A673 (cell line): ENCODE results near the gene HOXC6. TPM values are rescaled to one million over a fixed set of nuclear protein-coding genes. Genes with fewer than 3 reads are reported as not detected.
A peak's percentile ranks its signal among the peaks of the same experiment; 100 is the strongest.

Source experiments
- BruUV-seq: library from RNA; stranded (reverse); fragments of 400-500 nt; replicated peaks from 2 replicates; lab custom pipeline; 2021; lab: Mats Ljungman, UMichigan
- CTCF ChIA-PET: fragments of 300-600 bp; sonication (Branson Sonifier 250); formaldehyde crosslinking; loops from one replicate; lab custom pipeline; 2022; ENCODE audit warnings: antibody characterized with exemption; lab: Charles Lee
- POLR2A ChIA-PET: fragments of 300-600 bp; sonication (Branson Sonifier 250); formaldehyde crosslinking; loops from one replicate; lab custom pipeline; 2022; ENCODE audit warnings: antibody characterized with exemption; ENCODE audit not compliant: low non-redundant PET; lab: Charles Lee
- DNase-seq: peaks from one replicate; pipeline ENCODE4 v3.0.0-alpha.2; 2015; ENCODE audit warnings: low spot score
- H3K27ac ChIP-seq: fragments of 200-600 bp; sonication (generic); 2 replicates; pipeline ENCODE4 v1.5.1; 2016; ENCODE audit warnings: mixed run types, low read depth, mild to moderate bottlenecking, mixed read lengths, antibody characterized with exemption, low read length; ENCODE audit not compliant: poor library complexity, severe bottlenecking
- H3K27me3 ChIP-seq: fragments of 200-600 bp; sonication (generic); replicated peaks from 2 replicates; pipeline ENCODE4 v1.6.1; 2017; ENCODE audit warnings: mixed run types, low read depth, mild to moderate bottlenecking, mixed read lengths, antibody characterized with exemption, low read length; ENCODE audit not compliant: insufficient read depth, poor library complexity
- H3K36me3 ChIP-seq: fragments of 200-600 bp; sonication (generic); 2 replicates; pipeline ENCODE4 v1.6.1; 2016; ENCODE audit warnings: mixed run types, mild to moderate bottlenecking, mixed read lengths, antibody characterized with exemption, low read length; ENCODE audit not compliant: insufficient read depth, poor library complexity, severe bottlenecking
- H3K4me1 ChIP-seq: fragments of 200-600 bp; sonication (generic); 2 replicates; pipeline ENCODE4 v1.6.1; 2017; ENCODE audit warnings: mixed run types, mild to moderate bottlenecking, mixed read lengths, antibody characterized with exemption, low read length; ENCODE audit not compliant: insufficient read depth, poor library complexity, severe bottlenecking
- H3K4me3 ChIP-seq: fragments of 200-600 bp; sonication (generic); 2 replicates; pipeline ENCODE4 v1.5.1; 2016; ENCODE audit warnings: low read depth, mixed run types, mild to moderate bottlenecking, mixed read lengths, low read length; ENCODE audit not compliant: poor library complexity, severe bottlenecking
- H3K9me3 ChIP-seq: fragments of 200-600 bp; sonication (generic); 2 replicates; pipeline ENCODE4 v1.6.1; 2016; ENCODE audit warnings: mixed run types, low read depth, mild to moderate bottlenecking, mixed read lengths, antibody characterized with exemption, low read length; ENCODE audit not compliant: poor library complexity, severe bottlenecking
- CTCF ChIP-seq: fragments of 300-800, 200-600 bp; sonication (generic); conservative IDR thresholded peaks from 2 replicates; pipeline ENCODE4 v1.5.1; 2017; ENCODE audit warnings: low read depth, mild to moderate bottlenecking, antibody characterized with exemption, low read length, moderate library complexity, mixed read lengths
- EZH2 ChIP-seq: fragments of 200-600 bp; sonication (generic); IDR thresholded peaks from 2 replicates; pipeline ENCODE4 v1.6.1; 2017; ENCODE audit warnings: borderline replicate concordance, low read depth, mild to moderate bottlenecking, mixed read lengths, antibody characterized with exemption, low read length; ENCODE audit not compliant: poor library complexity, severe bottlenecking
- intact Hi-C: fragments of 100-400 bp; cut with micrococcal nuclease; formaldehyde crosslinking; loops from one replicate; pipeline ENCODE4 v1.10.0; 2022; ENCODE audit not compliant: unreplicated experiment
- total RNA-seq: library from RNA; stranded (reverse); gene quantifications from 2 replicates; pipeline ENCODE4 v1.2.3, GENCODE V29; 2021

HOXC6 gene
- total RNA-seq, 1 experiment from 2014 or later, result 20.8 TPM

- TF ChIP-seq CTCF, result no peak
- TF ChIP-seq EZH2, result no peak
- intact Hi-C loops, result loop anchor here (2.0 to 5.0 kb wide), 2 partner anchors 105 to 159 kb away; no protein-coding TSS in a partner anchor
- Histone ChIP-seq H3K36me3 (peaks cover 13% of the 10 kb centered on the region), H3K27ac (no peak overlapping the region), H3K4me3 (no peak overlapping the region), H3K4me1 (peaks cover 44% of the 10 kb centered on the region), H3K27me3 (no peaks in the 10 kb centered on the region), H3K9me3 (no peaks in the 10 kb centered on the region)
- no TSS peak for BruUV-seq
- DNase-seq, result no peak
- POLR2A ChIA-PET, result no interaction called here
- CTCF ChIA-PET, result interaction anchor here (0.5 to 2.2 kb wide), 15 partner anchors 15 to 1022 kb away, joined by 3 to 22 read pairs (median 5); partner anchors contain the start of gene HOXC10
Measured at GRCh38 chr12:54032086-54032619, 3.9 kb downstream of the HOXC6 start.

DNA sequence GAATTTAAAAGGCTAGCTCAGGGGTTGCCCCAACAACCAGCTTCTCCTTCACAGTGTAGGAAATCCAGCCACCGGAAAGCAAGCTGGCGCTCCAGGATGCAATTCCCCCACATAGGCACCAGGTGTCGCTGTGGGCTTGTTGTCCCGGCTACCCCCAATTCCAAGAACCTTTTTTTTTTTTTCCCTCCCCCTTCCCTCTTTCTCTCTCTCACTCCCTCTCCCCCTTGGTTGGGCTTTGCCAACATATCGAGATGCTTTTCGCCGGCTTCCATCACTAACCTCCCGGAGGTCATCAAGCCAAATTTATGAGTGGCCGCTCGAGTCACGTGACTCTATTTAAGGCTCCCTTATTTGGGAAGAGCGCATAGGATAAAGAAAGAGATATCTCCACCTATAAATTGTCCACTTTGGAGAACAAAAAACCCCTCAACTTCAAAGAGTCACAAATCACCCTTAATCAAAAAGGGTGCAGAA, 4.4 kb downstream of the HOXC6 start, which contains the start of gene HOXC5:
HOXC5 (plus strand) TSS at position 424 of the 474 bp plus-strand sequence. CDS start 73 bp downstream, outside the sequence.
- Histone ChIP-seq H3K27me3 (no peaks in the 10 kb centered on the region), H3K9me3 (no peaks in the 10 kb centered on the region), H3K36me3 (peaks cover 13% of the 10 kb centered on the region), H3K4me3 (peak within 1 kb of the TSS; percentile 43), H3K4me1 (peaks cover 43% of the 10 kb centered on the region), H3K27ac (no peak within 1 kb of the TSS)
- ChIA-PET POLR2A (interaction anchor here (0.6 kb wide), 1 partner anchor 8 kb away, joined by 18 read pairs; no protein-coding TSS in a partner anchor), CTCF (interaction anchor here (0.5 to 2.2 kb wide), 18 partner anchors 15 to 1021 kb away, joined by 3 to 22 read pairs (median 6); partner anchors contain the start of gene HOXC10)
- peak; percentile 91 for DNase-seq
- TF ChIP-seq CTCF (peak; percentile 98), EZH2 (no peak)
- intact Hi-C loops, result loop anchor here (2.0 to 5.0 kb wide), 2 partner anchors 105 to 158 kb away; no protein-coding TSS in a partner anchor
- BruUV-seq, result no TSS peak

- intact Hi-C loops, result loop anchor here (2.0 to 5.0 kb wide), 2 partner anchors 104 to 157 kb away; no protein-coding TSS in a partner anchor
- TF ChIP-seq CTCF, result no peak
- TF ChIP-seq EZH2, result no peak
- H3K9me3 ChIP-seq, result no peaks in the 10 kb centered on the region
- BruUV-seq, result no TSS peak
- peak overlapping the region; percentile 43 for H3K4me3 ChIP-seq
- peak; percentile 66 for DNase-seq
- ChIA-PET POLR2A (interaction anchor here (0.6 kb wide), 1 partner anchor 8 kb away, joined by 18 read pairs; no protein-coding TSS in a partner anchor), CTCF (interaction anchor here (0.5 to 2.2 kb wide), 12 partner anchors 17 to 182 kb away, joined by 3 to 22 read pairs (median 6); partner anchors contain the start of genes HOXC10 and HOXC8)
- H3K27me3 ChIP-seq, result no peaks in the 10 kb centered on the region
- H3K36me3 ChIP-seq, result peaks cover 13% of the 10 kb centered on the region
- no peak overlapping the region for H3K27ac ChIP-seq
- H3K4me1 ChIP-seq, result peaks cover 39% of the 10 kb centered on the region
Measured at GRCh38 chr12:54033106-54033979, 5.1 kb downstream of the HOXC6 start.
